NCI-H345 (cell line): ENCODE data around the gene ERC1.

Experiments used
- DNase-seq: peaks from one replicate; lab custom pipeline; 2025; lab: John Stamatoyannopoulos, UW

Gene ERC1

DNA sequence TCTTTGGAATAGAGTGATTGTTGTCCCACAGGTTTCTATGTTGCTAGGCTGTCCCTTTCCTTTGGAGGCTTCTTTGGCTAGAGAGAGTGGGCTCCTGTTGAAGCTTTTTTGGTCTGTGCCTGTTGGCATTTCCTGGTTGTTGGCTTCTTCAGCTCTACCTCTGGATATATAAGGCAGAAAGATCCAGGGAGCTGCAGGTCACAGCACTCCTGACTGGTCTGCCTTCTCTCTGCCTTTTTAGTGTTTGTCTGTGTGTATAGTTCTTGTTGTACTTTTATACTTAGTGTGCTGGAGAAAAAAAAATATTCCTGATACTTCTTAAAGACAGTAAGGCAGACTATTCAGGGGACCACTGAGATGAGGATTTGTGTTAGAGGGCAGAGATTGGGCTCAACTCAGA lies 400.7 kb downstream of the ERC1 start:
- DNase-seq = peak; percentile 6

DNA sequence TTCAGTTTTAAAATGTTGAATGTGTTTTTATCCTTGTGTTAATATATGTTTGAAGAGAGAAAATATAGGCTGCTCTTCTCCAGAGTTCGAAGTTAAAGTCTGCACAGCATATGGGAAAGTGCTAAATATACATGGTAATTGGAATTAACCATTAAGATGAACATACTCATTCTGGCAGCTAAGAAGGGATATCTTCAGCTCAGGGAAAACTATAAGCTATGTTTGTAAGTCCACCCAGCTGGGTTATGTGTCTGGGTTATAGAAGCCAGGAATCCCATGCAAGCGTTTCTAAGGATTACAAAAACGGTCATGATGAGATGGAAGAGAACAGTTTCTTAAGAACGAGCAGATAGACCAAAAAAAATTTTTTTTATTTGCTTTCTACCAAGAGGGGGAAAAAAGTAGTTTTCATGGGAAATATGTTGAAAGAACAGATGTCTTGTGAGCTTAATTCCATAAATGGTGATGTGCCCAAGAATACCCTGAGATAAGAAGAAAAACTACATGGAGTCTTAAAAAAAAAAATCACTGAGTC lies 404.5 kb downstream of the ERC1 start:
- DNase-seq = no peak

DNA sequence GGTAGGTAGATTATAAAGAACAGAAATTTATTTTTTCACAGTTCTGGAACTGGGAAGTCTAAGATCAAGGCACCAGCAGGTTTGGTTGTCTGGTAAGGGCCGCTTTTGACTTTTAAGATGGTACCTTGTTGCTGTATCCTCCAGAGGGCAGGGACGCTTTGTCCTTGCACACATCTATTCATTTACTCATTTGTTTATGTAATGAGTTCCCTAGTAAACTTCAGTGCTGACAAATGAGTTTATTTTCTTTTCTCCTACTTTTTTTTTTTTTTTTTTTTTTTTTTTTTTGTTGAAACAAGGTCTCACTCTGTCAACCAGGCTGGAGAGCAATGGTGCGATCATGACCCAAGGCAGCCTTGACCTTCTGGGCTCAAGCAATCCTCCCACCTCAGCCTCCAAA lies 407.6 kb downstream of the ERC1 start:
- no peak for DNase-seq

DNA sequence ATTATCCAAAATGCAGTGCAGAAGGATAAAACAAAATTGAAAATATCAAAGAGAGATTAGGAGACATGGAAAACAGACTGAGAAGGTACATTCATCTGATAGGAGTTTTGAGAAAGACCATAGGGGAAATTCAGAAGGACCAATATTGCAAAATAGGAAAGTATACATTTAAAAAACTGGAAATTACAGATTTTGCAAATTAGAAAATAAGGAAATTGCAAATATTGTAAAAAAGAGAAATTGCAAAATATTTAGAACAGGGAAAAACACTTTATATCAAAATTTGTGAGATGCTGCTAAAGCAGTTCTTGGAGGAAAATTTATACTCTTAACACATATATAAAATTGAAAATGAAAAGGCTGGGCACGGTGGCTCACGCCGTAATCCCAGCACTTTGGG lies 410.9 kb downstream of the ERC1 start:
- no peak for DNase-seq

DNA sequence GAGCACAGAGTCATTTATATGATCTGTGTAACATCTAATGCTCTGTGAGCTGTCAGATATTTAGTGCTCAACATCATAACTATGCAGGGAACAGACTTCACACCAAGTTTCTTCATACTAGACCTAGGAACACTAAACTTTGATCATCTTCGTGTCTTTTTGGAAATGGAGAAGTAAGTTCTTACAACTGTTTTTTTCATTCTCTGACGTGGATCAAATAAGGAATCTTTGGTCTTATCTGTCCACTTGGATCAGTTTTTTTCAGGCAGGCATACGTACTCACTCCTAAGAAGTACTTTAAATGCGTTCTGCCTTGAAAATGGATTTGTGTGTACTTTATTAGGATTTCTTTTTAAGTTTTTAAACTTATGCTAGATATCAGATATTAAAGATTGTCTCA lies 412.4 kb downstream of the ERC1 start:
- no peak for DNase-seq

DNA sequence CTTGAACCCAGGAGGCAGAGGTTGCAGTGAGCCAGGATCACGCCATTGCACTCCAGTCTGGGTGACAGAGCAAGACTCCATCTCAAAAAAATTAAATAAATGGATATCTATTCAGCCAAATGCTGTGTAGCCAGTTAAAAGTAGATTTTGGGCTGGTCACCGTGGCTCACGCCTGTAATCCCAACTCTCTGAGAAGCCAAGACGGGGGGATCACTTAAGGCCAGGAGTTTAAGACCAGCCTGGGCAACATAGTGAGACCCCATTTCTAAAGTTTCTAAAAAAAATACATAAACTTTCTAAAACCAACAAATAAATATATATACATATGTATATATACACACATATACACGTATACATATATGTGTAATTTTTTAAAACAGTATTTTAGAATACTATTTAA lies 414.6 kb downstream of the ERC1 start:
- DNase-seq = no peak

DNA sequence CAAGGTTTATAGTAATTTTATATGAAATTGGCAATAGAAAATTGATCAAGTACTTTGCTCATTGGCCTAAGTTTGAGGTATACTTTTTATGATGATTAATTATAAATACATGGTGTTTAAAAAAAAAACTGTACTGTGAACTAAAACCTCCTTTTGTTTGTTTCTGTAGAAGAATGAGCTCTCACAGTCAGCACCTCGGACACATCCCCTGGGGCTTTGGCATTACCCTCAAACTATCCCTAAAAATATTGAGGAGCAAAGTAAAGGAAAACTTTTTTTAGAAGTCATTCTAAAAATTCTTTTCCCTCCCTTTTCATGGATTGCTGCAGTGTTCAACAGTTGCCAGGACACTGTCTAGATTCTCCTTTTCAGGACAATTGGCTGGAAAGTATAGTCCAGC lies 419.8 kb downstream of the ERC1 start:
- DNase-seq = no peak

DNA sequence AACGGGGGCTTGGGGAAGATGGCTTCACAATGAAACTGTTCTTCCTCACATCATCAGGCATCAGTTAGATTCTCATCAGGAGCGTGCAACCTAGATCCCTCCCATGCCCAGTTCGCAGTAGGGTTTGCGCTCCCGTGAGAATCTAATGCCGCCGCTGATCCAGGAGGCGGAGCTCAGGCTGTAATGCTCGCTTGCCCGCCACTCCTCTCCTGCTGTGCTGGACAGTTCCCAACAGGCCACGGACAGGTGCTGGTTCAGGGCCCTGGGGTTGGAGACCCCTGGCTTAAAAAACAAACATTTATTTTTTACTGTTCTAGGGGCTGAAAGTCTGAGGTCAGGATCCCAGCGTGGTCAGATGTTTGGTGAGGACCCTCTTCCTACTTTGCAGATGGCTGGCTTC lies 422.9 kb downstream of the ERC1 start:
- no peak for DNase-seq

DNA sequence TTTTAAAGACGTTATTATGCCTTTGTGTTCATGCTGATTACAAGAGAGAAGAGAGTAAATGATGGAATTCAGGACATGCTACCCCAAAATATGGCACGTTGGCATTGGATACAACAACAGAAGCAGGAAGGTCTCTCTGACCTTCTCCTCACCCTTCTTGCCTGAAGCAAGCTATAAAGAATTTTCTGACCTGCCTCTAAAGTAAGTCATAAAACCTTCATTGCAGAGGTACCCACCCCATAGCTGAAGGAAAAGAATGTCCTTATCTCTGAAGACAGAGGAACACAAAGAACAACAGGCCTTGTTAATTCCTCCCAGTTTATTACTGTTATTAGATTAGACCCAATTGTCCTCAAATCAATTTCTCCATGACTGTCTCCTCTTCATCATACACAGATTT lies 427.1 kb downstream of the ERC1 start:
- no peak for DNase-seq

DNA sequence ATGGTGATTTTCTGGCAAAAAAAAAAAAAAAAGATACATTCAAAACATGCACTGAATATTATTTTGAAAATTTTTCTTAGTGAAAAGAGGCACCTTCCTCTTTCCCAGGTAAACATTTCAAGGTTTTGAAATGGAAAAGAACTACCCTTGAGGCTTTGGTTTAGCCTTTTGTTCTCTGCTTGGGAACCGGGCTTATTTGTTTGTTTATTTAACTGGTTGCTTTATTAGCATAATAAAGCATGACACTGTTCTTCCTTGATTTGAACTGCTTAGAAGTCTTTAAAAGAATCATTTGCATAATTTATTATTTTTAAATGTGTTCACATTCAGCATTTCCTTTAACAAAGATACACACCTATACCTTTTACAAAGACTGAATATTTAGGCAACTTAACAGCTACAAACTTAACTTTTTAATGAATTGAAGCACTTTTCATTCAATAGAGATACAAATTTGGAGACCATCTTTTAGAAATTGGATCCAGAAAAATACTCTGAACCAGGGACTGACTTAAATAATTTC lies 428.9 kb downstream of the ERC1 start:
- DNase-seq = no peak

DNA sequence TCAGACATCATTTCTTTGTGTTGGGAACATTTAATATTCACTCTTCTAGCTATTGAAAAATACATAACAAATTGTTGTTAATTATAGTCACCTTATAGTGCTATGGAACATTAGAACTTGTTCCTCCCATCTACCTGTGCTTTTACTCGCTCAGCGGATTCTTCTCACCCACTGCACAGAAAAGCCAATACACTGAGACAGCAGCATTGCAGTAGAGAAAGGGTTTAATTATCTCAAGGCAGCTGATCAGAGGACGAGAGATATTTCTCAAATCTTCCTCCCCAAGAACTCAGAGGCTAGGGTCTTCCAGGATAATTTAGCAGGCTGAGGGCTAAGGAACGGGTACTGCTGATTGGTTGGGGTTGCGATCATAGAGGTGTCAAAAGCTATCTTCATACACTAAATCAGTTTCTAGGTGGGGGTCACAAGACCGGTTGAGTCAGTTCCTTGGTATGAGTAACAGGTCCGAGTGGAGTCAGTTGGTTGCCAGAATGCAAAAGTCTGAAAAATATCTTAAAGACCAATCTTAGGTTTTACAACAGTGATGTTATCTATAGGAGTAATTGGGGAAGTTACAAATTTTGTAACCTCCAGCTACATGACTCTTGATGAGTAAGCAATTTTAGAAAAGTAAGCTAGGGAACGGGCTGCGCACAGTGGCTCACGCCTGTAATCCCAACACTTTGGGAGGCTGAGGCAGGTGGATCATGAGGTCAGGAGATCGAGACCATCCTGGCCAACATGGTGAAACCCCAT lies 430.2 kb downstream of the ERC1 start:
- no peak for DNase-seq

DNA sequence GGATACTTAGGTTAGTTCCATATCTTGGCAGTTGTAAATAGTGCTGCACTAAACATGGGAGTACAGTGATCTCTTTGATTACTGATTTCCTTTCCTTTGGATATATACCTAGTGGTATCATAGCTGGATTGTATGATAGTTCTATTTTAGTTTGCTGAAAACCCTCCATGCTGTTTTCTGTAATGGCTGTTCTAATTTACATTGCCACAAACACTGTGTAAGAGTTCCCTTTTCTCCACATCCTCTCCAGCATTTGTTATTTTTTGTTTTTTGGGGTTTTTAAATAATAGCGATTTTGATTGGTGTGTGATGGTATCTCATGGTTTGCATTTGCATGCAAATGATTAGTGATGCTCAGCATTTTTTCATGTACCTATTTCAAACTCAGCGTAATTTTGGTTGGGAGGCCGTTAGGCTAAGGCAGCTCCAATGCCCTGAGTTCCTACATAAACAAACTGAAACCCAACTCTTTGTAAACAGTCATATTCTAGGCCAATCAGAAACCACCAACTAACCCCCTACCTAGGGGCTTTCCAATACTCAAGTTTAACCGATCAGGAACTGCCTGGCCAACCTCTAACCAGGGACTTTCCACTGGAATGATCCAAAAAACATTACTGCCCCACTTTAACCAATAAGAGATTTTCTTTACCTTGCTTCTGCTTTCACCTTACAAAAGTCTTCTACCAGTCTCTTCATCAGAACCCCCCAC lies 431.7 kb downstream of the ERC1 start:
- DNase-seq = no peak

DNA sequence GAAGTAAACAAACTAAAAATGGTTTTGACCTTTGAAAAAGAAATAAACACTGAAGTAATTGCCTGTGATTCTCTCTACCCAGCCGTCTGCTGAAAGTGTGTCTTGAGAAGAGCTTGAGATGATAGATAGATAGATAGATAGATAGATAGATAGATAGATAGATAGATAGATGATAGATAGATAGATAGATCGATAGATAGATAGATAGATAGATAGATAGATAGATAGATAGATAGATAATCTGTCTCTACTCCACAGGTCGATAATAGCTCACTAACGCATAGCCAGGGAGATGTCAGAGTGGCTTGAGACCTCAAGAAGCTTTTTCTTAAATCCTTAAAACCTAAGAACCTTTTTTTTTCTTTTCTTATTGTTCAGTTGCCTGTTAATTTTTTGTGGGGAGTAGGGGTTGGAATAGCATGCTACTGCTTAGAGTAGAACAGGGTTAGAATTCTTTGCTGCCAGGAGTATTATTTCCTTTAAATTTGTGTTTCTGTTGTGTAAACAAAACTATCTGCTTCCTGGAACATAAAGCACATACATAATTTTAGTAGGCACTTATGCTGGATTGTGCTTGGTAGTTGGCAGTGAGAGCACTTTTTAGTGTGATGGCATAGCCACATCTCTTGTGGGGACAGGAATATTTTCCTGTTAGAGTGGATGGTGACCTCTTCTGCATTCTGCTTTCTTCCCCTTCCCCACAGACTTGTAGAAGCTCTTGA lies 433.8 kb downstream of the ERC1 start:
- DNase-seq = no peak

DNA sequence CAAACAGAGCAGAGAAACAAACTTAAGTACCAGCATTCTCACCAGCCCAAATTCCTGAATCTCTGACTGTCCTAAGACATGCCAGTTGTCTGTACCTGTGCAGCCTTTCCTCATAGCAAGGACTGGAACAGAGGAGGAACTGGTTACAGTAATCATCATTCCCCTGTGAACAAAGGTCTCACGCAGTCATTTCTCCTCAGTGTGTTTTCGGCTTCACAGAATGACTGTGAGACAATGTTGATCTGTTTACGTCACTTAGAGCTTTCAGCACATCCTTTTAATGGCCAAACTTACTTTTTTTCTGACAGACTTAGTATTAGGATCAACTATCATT lies 434.3 kb downstream of the ERC1 start:
- no peak for DNase-seq

DNA sequence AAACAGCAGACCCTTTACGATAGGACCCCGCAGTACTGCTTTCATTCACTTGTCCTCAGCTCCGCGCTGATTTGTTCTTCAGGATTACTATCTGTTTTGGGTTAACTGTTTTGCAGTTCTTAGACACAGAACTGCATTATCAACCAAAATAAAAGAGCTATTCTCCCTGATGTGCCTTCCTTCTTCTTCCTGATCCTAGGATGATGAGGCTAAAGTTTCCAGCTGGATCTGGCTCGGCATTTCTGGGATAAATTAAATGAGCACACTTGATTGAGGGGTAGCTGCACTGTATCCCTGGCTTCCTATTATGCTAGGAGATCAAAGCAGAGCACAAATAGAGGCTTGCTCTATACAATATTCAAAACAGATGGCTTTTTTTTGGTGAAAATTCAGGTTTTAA lies 437.6 kb downstream of the ERC1 start:
- DNase-seq = no peak

DNA sequence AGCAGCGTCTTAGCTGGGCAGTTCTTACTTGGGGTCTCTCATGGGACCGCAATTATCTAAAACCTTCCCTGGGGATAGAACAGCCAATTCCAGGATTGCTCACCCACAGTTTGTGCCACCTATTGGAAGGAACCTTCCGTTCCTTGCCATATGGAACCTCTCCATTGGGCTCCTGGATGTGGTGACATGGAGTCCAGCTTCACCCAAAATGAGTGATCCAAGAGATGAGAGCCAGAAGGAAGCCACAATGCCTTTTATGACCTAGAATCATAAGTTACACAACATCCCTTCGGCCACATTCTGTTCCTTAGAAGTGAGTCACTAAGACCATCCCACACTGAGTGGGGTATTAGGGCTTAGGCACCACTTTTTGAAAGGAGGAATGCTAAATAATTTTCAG lies 439.0 kb downstream of the ERC1 start:
- no peak for DNase-seq

DNA sequence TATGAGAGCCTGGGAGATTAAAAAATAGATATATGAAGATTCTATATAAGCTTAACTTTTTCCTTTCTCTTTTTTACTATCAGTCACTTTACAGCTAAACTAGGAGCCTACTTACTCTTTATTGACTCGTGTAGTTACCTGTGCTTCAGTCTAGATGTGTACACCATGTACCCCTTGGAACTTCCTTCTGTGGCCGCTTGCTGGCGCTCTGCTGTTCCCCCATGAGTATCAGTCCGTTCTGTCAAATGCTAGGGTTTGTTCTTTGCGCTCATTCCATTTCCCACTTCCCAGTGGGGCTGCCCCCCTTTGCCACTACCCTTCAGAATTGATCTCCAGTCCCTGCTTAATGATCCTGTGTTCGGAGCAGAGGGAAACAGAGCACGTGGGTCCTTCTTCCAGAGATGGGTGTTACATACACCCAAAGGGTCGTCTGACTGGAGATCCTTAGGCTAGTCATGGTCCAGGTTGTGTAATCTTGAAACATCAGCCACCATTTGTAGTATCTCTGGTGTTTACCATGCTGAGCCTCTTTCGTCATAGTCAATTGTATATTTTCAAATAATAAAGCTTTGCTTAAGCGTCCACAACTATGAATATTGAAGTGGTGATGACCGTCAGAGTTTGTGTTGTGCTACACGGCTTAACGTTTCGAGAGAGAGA lies 443.4 kb downstream of the ERC1 start:
- DNase-seq = no peak

DNA sequence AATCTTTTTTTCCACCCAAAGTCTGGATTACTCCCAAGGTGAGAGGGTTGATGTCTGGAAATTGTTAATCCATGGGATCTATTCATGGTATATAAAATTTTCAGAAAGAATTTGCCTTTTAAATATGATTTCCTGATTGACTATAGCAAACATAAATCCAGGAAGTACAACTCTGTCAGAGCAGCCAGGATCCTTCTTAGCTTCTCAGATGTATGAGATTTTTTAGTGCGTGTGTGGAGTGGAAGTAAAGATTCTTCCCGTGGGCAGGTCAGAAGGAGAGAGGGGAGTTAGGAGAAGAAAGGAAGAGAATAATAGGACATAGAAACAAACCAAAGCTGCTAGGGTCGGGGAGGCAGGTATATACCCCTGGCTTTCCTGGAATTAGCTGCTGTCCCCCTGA lies 444.0 kb downstream of the ERC1 start:
- DNase-seq = no peak

DNA sequence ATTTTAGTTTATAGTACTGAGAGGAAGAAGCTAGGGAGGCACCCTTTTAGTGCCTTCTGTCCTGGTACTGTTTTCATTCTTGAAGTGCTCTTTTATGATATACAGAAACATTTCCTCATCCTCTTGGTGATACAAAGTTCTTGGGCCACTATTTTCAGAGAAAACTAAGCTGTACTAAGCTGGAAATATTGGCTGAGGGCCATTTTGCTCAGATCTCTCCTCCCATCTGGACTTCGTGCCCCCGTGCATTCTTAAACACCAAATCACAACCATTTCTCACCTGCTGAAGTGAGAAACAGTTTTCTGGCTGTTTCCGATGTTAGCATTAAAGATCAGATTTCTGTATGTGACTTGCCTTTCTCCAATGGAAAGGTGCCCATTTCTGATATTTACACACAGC lies 444.4 kb downstream of the ERC1 start:
- DNase-seq = no peak

DNA sequence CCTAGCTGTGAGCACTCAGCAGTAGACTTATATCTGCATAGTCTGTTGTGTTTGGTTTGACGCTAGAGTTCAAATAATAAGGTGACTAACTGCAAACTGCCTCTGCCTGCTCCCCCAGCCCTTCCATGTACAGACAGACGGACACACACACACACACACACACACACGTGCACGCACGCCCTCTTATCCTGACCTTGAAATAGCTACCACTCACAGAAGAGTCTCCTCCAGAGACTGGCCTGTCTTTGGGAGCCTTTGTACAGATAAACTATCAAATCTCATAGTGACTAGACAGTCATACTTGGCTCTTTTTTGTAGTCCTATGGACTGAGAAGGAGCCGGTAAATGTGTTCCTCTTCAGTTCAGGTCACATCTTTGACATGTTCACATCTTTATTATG lies 445.0 kb downstream of the ERC1 start:
- DNase-seq = no peak

DNA sequence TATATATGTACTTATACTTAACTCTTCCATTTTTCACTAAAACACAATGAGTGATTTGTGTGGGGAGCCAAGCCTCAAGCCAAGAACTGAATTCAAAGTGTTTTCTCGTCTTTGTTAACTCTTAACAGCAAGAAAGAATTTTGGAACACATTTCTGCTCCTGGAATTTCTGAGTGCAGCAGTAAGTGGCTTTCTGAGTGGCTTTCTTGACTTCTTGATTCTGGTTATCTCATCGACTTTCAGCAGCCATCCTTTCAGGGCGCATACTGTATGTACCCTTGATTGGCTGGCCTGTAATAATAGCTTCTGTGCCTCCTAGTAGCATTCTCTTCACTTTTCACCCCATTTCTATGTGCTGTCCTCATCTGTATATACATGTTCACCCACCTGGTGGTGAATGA lies 446.0 kb downstream of the ERC1 start:
- no peak for DNase-seq

DNA sequence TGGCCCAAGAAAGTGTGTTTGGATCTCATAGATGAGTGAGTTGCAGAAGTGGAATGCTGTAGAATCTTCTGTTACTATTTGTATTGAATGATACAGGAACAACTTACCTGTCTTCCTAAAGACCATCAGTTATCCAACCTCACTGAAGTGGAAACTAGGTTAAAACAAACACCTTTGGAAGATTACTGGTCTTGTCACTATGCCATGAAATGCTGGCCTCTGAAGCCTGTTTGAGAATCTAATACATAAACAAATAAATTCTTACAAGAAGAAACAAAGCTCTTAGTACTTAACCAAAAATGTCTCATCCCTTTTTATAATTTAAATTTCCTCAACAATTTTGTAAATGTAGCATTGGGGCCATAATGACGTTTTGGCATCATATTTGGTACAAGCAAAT lies 448.2 kb downstream of the ERC1 start:
- DNase-seq = no peak
